Endodermal cell (in vitro differentiated cells): ENCODE results near the gene PRKACG. TPM values are rescaled to one million over a fixed set of nuclear protein-coding genes. Genes with fewer than 3 reads are reported as not detected.
A peak's percentile ranks its signal among the peaks of the same experiment; 100 is the strongest.

ENCODE experiments used
- DNase-seq: peaks from one replicate; pipeline ENCODE4 v3.0.0-alpha.2; 2017
- H3K27ac ChIP-seq: 2 replicates; pipeline ENCODE4 v1.5.1; 2013; ENCODE audit warnings: mild to moderate bottlenecking, low read depth, low read length, moderate library complexity
- H3K27me3 ChIP-seq: 2 replicates; pipeline ENCODE4 v1.6.1; 2013; ENCODE audit warnings: mild to moderate bottlenecking, low read length, moderate library complexity; ENCODE audit not compliant: insufficient read depth, control insufficient read depth, poor library complexity, severe bottlenecking
- H3K36me3 ChIP-seq: 2 replicates; pipeline ENCODE4 v1.7.0; 2013; ENCODE audit warnings: mild to moderate bottlenecking, low read length, moderate library complexity; ENCODE audit not compliant: control insufficient read depth, insufficient read depth
- H3K4me1 ChIP-seq: one replicate; pipeline ENCODE4 v1.7.0; 2013; ENCODE audit warnings: low read length; ENCODE audit not compliant: control insufficient read depth, insufficient read depth
- H3K4me3 ChIP-seq: 2 replicates; pipeline ENCODE4 v1.5.1; 2013; ENCODE audit warnings: mild to moderate bottlenecking, low read length, moderate library complexity
- H3K9ac ChIP-seq: 2 replicates; pipeline ENCODE4 v1.6.1; 2013; ENCODE audit warnings: mild to moderate bottlenecking, low read length, moderate library complexity; ENCODE audit not compliant: poor library complexity, severe bottlenecking; ENCODE audit errors: extremely low read depth
- H3K9me3 ChIP-seq: 2 replicates; pipeline ENCODE4 v1.6.1; 2013; ENCODE audit warnings: mild to moderate bottlenecking, low read length, moderate library complexity; ENCODE audit not compliant: control insufficient read depth
- H3K27ac Mint-ChIP-seq: 2 replicates; pipeline ENCODE4 v1.8.0; 2020; ENCODE audit warnings: mixed read lengths
- H3K27me3 Mint-ChIP-seq: 2 replicates; pipeline ENCODE4 v1.8.0; 2021; ENCODE audit warnings: mild to moderate bottlenecking, mixed read lengths; ENCODE audit not compliant: insufficient read depth
- H3K36me3 Mint-ChIP-seq: 2 replicates; pipeline ENCODE4 v1.8.0; 2020; ENCODE audit warnings: low read depth, mixed read lengths
- H3K4me1 Mint-ChIP-seq: 2 replicates; pipeline ENCODE4 v1.8.0; 2020; ENCODE audit warnings: mixed read lengths
- H3K4me3 Mint-ChIP-seq: 2 replicates; pipeline ENCODE4 v1.8.0; 2020; ENCODE audit warnings: mild to moderate bottlenecking, moderate library complexity, mixed read lengths
- H3K9me3 Mint-ChIP-seq: 2 replicates; pipeline ENCODE4 v1.8.0; 2020; ENCODE audit warnings: mild to moderate bottlenecking, mixed read lengths
- CTCF ChIP-seq: fragments of 200-600 bp; sonication (generic); conservative IDR thresholded peaks from 2 replicates; pipeline ENCODE4 v1.5.0; 2021; ENCODE audit warnings: antibody characterized with exemption, mild to moderate bottlenecking
- WGBS, 2 experiments: methylation state at CpG; one replicate each; pipeline versions ENCODE4 v1.1.5 to v1.1.7; 2013; ENCODE audit warnings: missing lambda C conversion rate in 2 of 2, mixed read lengths in 1 of 2; ENCODE audit not compliant: insufficient coverage in 1 of 2, insufficient read length in 1 of 2; 5-methylcytosine and 5-hydroxymethylcytosine counted together
- total RNA-seq, 2 donors: library from RNA; stranded (reverse); fragmentation: NEBNext Ultra II Directional in 1 of 2; extraction: Animal tissue kit (Norgen Biotek cat#: 25700) in 1 of 2; gene quantifications; 2 replicates in 1 of 2; 3 replicates in 1 of 2; pipeline ENCODE4 v1.2.1, GENCODE V29; 2021

Gene PRKACG
- total RNA-seq, 2 donors from 2014 or later: not detected

GRCh38 chr9:69036799-69037198, 22.9 kb upstream of the PRKACG start:
- H3K9ac ChIP-seq: no peak overlapping the region
- H3K27me3 ChIP-seq: no peaks in the 10 kb centered on the region
- H3K4me1 ChIP-seq: no peaks in the 10 kb centered on the region
- H3K9me3 ChIP-seq: no peaks in the 10 kb centered on the region
- H3K9me3 Mint-ChIP-seq: peaks cover 2% of the 10 kb centered on the region
- no peak for DNase-seq
- WGBS, 2 experiments: 73 to 81% methylated on average over 7 to 10 of the region's 10 CpGs
- peaks cover 12% of the 10 kb centered on the region for H3K4me1 Mint-ChIP-seq
- H3K27ac ChIP-seq: no peak overlapping the region
- H3K27me3 Mint-ChIP-seq: no peaks in the 10 kb centered on the region
- no peak for TF ChIP-seq CTCF
- peak overlapping the region; percentile 91 for H3K4me3 ChIP-seq
- peaks cover 8% of the 10 kb centered on the region for H3K36me3 Mint-ChIP-seq
- H3K36me3 ChIP-seq: peaks cover 4% of the 10 kb centered on the region
- peak overlapping the region; percentile 93 for H3K4me3 Mint-ChIP-seq
- H3K27ac Mint-ChIP-seq: peak overlapping the region; percentile 93

DNA sequence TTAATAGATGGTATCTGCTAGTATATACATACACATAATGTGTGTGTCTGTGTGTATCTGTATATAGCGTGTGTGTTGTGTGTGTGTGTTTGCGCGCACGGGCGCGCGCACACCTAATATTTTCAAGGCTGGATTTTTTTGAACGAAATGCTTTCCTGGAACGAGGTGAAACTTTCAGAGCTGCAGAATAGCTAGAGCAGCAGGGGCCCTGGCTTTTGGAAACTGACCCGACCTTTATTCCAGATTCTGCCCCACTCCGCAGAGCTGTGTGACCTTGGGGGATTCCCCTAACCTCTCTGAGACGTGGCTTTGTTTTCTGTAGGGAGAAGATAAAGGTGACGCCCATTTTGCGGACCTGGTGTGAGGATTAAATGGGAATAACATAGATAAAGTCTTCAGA, 22.4 kb upstream of the PRKACG start:
- no peak overlapping the region for H3K27ac ChIP-seq
- no peaks in the 10 kb centered on the region for H3K27me3 Mint-ChIP-seq
- peaks cover 4% of the 10 kb centered on the region for H3K36me3 ChIP-seq
- 10 to 20% methylated on average over 4 to 14 of the region's 14 CpGs for WGBS, 2 experiments
- H3K9ac ChIP-seq: peak overlapping the region; percentile 63
- no peaks in the 10 kb centered on the region for H3K4me1 ChIP-seq
- peak; percentile 50 for DNase-seq
- H3K27me3 ChIP-seq: no peaks in the 10 kb centered on the region
- H3K4me3 Mint-ChIP-seq: peak overlapping the region; percentile 93
- peak overlapping the region; percentile 93 for H3K27ac Mint-ChIP-seq
- TF ChIP-seq CTCF: no peak
- H3K4me3 ChIP-seq: peak overlapping the region; percentile 91
- H3K9me3 ChIP-seq: no peaks in the 10 kb centered on the region
- H3K9me3 Mint-ChIP-seq: peaks cover 2% of the 10 kb centered on the region
- H3K36me3 Mint-ChIP-seq: peaks cover 8% of the 10 kb centered on the region
- peaks cover 12% of the 10 kb centered on the region for H3K4me1 Mint-ChIP-seq

- WGBS, 2 experiments: 1 to 2% methylated on average over 7 to 74 of the region's 75 CpGs
- Mint-ChIP-seq H3K4me1 (peaks cover 8% of the 10 kb centered on the region), H3K27ac (peak within 1 kb of the TSS; percentile 93), H3K9me3 (peaks cover 2% of the 10 kb centered on the region), H3K36me3 (peaks cover 8% of the 10 kb centered on the region), H3K27me3 (no peaks in the 10 kb centered on the region), H3K4me3 (peak within 1 kb of the TSS; percentile 93)
- peak within 1 kb of the TSS; percentile 66 for H3K27ac ChIP-seq
- TF ChIP-seq CTCF: peak; percentile 100
- H3K27me3 ChIP-seq: no peaks in the 10 kb centered on the region
- H3K4me1 ChIP-seq: no peaks in the 10 kb centered on the region
- H3K9ac ChIP-seq: peak within 1 kb of the TSS; percentile 63
- peaks cover 4% of the 10 kb centered on the region for H3K36me3 ChIP-seq
- H3K9me3 ChIP-seq: no peaks in the 10 kb centered on the region
- peak within 1 kb of the TSS; percentile 91 for H3K4me3 ChIP-seq
- DNase-seq: peak; percentile 93
Observed at GRCh38 chr9:69035438-69036308, 21.8 kb upstream of the PRKACG start, which contains the start of gene FXN. Gene FXN (plus strand): TSS chr9:69035752. CDS start chr9:69035783, 31 bp downstream.
